IPS DF 4.7 (cell line): ENCODE data around the gene KRTAP21-3.
"Not testable (repeated sequence)": the region's sequence is repeated elsewhere in the genome, so short reads cannot be mapped to it uniquely, and the experiment has no call there.

Experiments used
- DNase-seq: peaks from one replicate; pipeline ENCODE4 v3.0.0-alpha.2; 2013; ENCODE audit warnings: low spot score; ENCODE audit errors: extremely low read depth

Gene KRTAP21-3

GRCh38 chr21:30718239-30718909, at the start of gene KRTAP21-3:
TSS of gene KRTAP21-3 (minus strand) at chr21:30718777. CDS start at chr21:30718759, 18 bp downstream.
- DNase-seq = no peak

GRCh38 chr21:30760776-30761175, 42.2 kb upstream of the KRTAP21-3 start:
- no peak for DNase-seq

DNA sequence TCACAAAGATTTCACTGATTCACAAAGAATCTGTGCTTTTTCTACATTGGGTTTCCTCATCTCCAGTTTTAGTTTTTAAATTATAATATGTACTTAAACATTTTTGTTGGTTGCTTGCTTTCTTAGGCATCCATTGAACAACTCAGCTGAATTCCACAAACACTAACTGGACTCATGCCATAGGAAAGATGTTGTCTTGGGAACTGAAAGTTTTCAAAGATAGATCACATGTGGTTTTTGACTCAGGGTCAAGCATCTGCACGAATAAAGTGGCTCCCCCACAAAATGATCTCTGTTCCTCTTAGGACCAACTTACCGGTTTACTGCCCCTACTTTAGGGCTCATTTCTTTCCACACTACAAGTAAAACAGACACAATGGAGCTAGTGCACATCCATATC, 39.7 kb upstream of the KRTAP21-3 start:
- DNase-seq = no peak

DNA sequence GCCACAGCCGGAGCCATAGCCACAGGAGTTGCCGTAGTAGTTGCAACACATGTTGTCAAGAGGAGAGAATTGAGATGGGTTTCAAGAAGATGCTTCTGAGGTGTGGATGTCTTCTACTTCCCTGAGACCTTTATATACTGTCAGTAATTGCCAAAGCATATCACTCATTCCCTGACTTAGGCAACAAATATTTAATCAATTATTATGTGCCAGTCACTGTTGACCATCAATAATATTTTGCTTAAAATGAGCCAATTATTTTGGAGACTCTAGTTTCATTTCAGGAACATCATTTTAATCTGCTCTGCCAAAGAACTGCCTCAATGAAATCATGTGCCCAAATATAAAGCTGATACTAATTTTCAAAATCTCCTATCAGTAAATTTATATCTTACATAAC, 36.8 kb upstream of the KRTAP21-3 start, which contains the start of gene KRTAP21-1:
TSS of gene KRTAP21-1 (minus strand) at position 101 of the 400 bp plus-strand sequence. CDS start at position 51, 50 bp downstream.
- DNase-seq = not testable (repeated sequence)

DNA sequence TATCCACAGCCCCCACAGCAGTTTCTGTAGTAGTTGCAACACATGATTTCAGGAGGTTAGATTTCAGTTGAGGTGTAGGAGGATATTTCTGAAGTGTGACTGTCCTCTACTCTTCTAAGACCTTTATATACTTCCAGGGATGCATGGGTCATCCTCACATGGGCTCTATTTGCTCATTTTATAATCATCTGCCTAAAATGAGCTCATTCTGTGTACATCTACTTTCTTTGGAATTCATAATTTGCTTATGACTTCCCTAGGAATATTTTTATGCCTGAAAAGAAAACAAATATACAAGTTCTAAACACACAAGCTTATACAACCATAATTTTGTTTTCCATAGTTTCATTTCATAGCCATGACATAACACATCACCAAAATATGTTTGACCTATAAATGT, 28.6 kb upstream of the KRTAP21-3 start, which contains the start of gene KRTAP21-2:
TSS of gene KRTAP21-2 (minus strand) at position 101 of the 400 bp plus-strand sequence. CDS start at position 44, 57 bp downstream.
- DNase-seq = no peak

DNA sequence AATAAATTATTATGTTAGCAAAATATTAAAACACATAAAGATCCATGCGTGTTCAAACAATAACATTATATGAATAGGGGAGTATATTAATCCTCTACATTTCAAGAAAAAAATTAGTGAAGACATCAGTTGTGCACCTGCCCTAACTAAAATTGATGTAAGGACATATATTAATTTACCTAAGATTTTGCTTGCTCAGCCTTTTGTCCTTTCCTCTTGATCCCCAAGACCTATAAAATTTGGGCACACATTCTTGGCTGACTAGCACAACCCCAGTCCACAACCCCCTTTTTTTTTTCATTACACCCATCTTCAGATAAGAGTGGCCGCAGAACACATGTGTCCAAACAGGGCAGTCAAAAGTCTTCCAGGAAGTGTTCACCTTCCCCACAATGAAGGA, 21.9 kb upstream of the KRTAP21-3 start:
- DNase-seq = no peak

- DNase-seq = no peak
Measured at GRCh38 chr21:30733026-30733425, 14.4 kb upstream of the KRTAP21-3 start.

- no peak for DNase-seq
Measured at GRCh38 chr21:30726726-30727125, 8.1 kb upstream of the KRTAP21-3 start.

GRCh38 chr21:30719401-30719800, 824 bp upstream of the KRTAP21-3 start:
- DNase-seq = no peak

GRCh38 chr21:30717105-30717504, 1.5 kb downstream of the KRTAP21-3 start:
- no peak for DNase-seq

DNA sequence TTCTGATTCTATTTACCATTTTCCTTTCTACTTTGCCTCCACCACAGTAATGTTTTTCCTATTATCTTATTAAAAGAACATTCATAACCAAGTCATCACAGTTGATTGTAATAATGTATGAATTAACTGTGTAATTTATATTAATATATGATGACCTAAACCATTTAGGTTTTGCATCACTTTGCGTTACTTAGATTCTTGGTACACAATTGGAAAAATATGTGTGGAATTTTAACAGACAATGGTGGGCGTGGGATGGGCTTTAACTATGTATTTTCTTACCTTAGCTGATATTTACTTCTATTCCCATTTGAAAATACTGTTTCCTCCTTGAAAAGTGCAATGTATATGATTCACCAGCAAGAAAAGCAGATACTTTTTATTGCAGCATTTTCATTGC, 3.6 kb downstream of the KRTAP21-3 start:
- no peak for DNase-seq

DNA sequence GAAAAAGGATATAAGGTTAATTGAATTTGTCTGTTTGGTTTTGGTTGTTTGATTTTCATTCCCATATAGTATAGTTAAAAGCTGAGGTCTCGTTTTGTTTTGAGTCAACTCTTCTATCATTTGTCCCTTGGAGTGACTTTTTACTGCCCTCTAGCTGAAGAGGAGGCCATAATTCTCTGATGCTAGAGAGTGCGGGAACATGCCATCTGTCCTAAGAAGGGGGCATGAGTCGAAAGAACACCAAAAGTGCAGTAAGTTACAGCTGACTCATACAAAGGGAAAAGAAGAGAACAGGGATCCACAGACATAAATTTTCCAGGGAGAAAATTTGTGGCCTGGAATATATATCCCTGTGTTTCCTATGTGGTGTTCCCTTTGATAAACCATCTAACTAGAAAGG, 4.1 kb downstream of the KRTAP21-3 start:
- DNase-seq = no peak

DNA sequence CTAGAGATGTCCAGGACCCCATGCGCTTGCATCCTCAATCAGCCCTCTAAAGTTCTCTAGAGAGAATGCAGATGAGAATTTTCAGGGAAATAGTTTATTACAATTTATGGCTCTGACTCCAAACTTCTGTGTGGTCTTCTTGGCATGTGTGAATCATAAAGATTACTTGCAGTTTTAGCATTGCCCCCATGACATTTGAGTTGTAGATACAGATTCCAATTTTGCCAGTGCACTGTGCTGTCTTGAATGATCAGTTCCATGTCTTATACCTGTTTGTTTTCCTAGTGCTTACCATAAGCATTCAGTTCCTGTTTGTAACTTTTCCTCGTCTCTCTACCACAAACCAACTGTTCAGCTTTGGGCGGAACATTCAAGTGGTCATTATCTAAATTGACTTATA, 4.8 kb downstream of the KRTAP21-3 start:
- no peak for DNase-seq

DNA sequence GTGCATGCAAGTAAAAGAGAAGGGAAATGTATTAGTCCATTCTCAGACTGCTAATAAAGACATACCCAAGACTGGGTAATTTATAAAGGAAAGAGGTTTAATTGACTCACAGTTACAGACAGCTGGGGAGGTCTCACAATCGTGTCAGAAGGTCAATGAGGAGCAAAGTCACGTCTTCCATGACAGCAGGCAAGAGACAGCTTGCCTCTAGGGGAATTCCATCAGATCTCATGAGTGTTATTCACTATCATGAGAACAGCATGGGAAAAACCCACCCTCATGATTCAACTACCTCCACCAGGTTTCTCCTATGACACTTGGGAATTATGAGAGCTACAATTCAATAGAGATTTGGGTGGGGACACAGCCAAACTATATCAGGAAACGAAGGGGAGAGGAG, 8.1 kb downstream of the KRTAP21-3 start:
- no peak for DNase-seq

DNA sequence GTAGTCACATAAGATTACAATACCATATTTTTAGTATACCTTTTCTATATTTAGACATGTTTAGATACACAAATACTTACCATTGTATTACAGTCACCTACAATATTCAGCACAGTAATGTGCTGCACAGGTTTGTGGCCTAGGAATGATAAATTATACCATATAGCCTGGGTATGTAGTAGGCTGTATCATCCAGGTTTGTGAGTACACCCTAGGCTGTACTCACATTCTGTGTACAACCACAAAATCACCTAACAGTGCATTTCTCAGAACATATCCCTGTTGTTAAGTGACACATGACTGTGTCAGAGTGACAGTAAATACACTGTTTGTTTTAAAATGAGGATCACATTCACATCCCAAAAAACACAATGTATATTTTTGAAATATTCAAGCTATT, 11.2 kb downstream of the KRTAP21-3 start:
- no peak for DNase-seq

DNA sequence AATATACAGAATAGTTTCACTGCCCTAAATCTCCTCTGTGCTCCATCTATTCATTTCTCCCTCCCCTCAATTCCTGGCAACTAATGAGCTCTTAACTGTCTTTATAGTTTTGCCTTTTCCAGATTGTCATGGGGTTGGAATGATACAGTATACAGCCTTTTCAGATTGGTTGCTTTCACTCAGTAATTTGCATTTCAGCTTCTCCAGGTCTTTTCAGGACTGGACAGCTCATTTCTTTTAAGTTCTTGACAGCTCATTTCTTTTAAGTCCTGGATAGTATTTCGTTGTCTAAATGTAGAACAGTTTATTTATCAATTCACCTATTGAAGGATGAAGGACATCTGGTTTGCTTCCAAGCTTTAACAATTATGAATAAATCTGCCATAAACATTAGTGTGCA, 22.6 kb downstream of the KRTAP21-3 start:
- DNase-seq = no peak

DNA sequence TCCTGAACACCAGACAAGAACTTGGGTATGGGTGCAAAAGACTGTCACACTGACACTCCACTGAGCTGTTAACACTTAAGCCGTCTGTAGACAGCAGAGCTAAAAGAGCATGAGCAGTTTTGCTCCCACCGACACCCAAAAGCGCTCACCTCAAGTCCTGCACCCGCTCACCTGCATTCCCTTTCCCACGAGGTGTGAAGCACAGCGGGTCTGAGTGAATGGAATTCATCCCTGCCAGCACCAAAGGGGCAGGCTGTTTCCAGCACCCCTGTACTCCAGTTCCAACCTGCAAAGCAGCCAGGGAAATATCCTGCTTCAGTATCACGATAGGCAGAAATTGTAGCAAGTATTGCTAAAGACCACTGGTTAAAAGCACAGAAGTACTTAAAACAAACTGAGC, 28.8 kb downstream of the KRTAP21-3 start:
- DNase-seq = no peak

GRCh38 chr21:30684506-30684905, 34.1 kb downstream of the KRTAP21-3 start:
- no peak for DNase-seq

DNA sequence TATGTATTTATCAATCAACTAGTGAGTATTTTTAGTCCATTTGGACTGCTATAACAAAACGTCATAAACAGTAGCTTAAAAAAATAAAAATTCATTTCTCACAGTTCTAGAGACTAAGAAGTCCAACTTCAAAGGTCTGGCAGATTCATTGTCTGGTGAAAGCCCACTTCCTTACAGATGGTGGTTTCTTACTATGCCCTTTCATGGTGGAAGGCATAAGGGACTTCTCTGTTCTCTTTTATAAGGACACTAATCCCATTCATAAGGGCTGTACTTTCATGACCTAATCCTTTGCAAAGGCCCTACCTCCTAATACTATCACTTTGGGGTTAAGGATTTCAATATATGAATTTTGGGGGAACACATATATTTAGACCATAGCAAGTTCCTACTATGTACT, 38.0 kb downstream of the KRTAP21-3 start:
- no peak for DNase-seq

GRCh38 chr21:30676737-30677136, 41.8 kb downstream of the KRTAP21-3 start:
- DNase-seq = no peak

GRCh38 chr21:30674312-30674711, 44.3 kb downstream of the KRTAP21-3 start:
- DNase-seq = no peak

GRCh38 chr21:30672985-30673650, 45.5 kb downstream of the KRTAP21-3 start:
- no peak for DNase-seq

- DNase-seq = no peak
Measured at GRCh38 chr21:30668776-30669175, 49.8 kb downstream of the KRTAP21-3 start.
